GM19240 (cell line): ENCODE measurements around the gene REEP6.
"Not testable (repeated sequence)": the region's sequence is repeated elsewhere in the genome, so short reads cannot be mapped to it uniquely, and the experiment has no call there.

Source experiments
- DNase-seq: peaks from one replicate; pipeline ENCODE4 v3.0.0; 2011; ENCODE audit warnings: low spot score; ENCODE audit not compliant: insufficient read length

The REEP6 gene

GRCh38 chr19:1522838-1523237 lies 31.9 kb downstream of the REEP6 start:
- no peak for DNase-seq

- DNase-seq: no peak
Observed at GRCh38 chr19:1523412-1524286, 32.7 kb downstream of the REEP6 start, which contains the start of gene PLK5. PLK5 (plus strand) TSS chr19:1524077; CDS start chr19:1526997, 2,920 bp downstream.

- DNase-seq: no peak
Observed at GRCh38 chr19:1524287-1524971, 33.4 kb downstream of the REEP6 start.

DNA sequence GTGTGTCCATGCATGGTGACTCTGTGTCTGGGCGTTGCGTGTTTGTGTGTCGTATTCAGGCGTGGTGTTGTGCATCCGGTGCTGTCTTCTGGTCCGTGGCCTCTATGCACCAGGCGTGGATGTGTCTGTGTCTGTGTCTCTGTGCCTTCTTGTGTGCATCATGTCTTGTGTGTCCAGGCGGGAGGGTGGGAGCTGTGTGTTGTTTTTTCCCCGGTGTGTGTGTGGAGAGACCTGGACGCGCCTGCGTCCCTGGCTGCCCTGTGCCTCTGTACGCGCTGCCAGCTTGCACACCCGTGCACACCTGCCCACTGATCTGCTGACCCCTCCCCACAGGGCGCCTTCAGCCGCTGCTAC lies 34.0 kb downstream of the REEP6 start:
- no peak for DNase-seq

DNA sequence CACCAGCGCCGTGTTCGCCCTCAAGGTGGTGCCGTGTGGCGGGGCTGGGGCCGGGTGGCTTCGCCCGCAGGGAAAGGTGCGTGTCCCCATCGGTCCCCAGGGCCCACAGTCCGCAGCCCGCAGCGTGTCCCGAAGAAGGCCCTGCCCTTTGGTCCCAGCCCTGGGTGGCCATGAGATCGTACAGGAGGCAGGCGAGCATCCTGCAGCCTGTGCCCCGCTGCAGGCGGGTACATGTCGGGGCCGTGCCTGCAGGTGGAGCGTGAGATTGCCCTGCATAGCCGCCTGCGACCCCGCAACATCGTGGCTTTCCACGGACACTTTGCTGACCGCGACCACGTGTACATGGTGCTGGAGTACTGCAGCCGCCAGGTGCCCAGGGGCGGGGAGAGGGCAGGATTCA lies 34.4 kb downstream of the REEP6 start:
- no peak for DNase-seq

DNA sequence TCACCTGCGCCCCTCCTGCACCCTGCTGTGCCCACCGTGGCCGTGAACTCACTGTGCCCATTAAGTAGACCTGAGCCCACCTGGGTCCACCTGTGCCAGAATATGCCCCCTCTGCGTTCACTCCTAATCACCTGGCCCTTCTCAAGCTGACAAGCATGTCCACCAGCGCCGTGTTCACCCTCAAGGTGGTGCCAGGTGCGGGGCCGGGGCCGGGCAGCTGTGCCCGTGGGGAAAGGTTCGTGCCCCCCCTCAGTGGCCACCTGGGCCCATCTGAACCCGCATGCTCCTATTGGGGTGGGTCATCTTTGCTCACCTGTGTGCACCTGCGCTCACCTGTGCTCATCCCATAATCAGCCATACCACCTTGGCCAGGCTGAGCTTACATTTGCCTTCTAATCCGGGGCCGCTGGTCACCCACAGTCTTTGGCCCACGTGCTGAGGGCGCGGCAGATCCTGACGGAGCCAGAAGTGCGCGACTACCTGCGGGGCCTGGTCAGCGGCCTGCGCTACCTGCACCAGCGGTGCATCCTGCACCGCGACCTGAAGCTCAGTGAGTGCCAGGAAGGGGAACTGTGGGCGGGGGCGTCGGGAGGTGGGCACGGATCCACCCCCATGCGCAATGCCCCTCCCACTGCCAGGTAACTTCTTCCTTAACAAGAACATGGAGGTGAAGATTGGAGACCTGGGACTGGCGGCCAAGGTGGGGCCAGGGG lies 35.2 kb downstream of the REEP6 start:
- DNase-seq: no peak

GRCh38 chr19:1526979-1527649 lies 36.1 kb downstream of the REEP6 start:
- no peak for DNase-seq

DNA sequence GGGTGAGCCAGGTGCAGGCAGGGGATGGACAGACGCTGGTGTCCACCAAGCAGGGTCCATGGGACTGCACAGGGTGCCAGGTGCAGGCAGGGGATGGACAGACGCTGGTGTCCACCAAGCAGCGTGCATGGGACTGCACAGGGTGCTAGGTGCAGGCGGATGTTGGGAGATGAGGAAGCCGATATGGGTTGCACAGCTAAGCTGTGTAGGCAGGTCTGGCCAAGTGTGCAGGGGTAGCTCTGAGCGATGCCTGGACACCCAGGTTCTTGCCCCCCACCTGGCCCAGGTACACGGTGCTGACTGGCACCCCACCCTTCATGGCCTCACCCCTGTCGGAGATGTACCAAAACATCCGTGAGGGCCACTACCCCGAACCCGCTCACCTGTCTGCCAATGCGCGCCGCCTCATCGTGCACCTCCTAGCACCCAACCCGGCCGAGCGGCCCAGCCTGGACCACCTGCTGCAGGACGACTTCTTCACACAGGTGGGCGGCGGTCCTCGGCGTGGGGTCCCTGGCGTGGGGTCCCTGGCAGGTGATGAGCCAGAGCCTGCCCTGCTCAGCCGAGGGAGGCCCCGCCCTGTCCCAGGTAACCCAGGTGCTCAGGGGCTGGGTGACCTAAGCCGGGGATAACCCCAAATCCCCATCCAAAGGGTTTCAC lies 36.8 kb downstream of the REEP6 start:
- DNase-seq: no peak

- DNase-seq: no peak
Observed at GRCh38 chr19:1528596-1529429, 37.8 kb downstream of the REEP6 start.

- DNase-seq: no peak
Observed at GRCh38 chr19:1529430-1529816, 38.4 kb downstream of the REEP6 start.

GRCh38 chr19:1530856-1531255 lies 39.9 kb downstream of the REEP6 start:
- DNase-seq: not testable (repeated sequence)

DNA sequence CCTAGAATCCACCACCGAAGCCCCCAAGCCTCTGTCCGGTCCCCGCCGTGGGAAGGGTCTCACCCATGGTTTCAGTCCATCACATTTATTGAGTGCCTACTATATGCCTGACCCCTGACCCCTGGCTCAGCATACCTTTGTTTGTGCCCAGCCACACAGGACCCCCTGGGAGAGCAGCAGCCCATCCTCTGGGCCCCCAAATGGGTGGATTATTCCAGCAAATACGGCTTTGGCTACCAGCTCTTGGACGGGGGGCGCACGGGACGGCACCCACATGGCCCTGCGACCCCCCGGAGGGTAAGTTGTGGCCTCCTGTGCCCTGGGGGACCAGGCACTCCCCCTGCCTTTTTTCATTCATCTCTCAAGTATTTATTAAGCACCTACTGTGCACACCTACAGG lies 40.6 kb downstream of the REEP6 start:
- DNase-seq: no peak

DNA sequence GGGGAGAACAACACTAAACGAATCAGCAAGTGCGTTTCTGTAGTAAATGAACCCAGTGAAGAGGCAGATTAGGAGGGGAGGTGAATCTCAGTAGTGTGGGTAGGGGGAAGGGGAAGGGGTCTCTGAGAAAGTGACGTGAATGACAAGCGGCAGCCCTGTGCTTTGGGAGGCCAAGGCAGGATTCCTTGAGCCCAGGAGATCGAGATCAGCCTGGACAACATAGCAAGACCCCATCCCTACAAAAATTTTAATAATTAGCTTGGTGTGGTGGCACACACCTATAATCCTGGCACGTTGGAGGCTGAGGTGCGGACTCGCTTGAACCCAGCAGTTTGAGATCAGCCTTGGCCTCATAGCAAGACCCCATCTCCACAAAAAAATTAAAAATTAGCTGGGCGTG lies 41.0 kb downstream of the REEP6 start:
- DNase-seq: no peak

GRCh38 chr19:1533510-1534150 lies 42.6 kb downstream of the REEP6 start:
- DNase-seq: no peak

DNA sequence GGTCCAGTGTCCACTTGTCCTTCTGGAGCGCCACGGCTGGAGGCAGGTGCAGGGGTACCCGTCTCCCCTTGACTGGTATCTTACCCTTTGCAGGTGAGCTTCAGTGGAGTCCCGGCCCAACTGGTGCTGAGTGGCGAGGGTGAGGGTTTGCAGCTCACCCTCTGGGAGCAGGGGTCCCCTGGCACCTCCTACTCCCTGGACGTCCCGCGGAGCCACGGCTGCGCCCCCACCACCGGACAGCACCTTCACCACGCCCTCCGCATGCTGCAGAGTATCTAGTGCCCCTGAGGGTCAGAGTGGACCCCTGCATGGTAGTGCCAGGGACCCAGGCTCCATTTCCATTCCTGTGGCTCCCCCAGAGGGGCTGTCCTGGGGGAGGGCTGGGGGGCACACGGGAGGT lies 44.0 kb downstream of the REEP6 start:
- no peak for DNase-seq

GRCh38 chr19:1535699-1536098 lies 44.7 kb downstream of the REEP6 start:
- not testable (repeated sequence) for DNase-seq

DNA sequence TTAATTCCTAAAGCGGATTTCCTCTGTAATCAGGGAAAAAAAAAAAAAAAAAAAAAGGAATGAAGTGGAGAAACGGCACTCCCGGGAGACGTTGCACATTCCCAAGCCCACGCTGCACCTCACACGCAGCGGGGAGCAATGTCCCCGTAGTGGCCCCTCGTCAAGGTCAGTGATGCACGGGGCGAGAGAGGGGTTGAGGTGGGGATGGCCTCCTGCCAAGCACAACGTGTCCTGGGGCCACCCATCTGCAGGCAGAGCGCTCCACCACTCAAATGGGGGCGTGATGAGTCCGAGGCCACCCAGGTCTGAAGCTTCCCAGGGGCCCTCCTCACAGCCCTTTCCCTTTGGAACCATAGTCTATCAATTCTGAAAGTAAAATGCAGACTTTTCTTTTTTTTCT lies 48.0 kb downstream of the REEP6 start:
- DNase-seq: no peak

DNA sequence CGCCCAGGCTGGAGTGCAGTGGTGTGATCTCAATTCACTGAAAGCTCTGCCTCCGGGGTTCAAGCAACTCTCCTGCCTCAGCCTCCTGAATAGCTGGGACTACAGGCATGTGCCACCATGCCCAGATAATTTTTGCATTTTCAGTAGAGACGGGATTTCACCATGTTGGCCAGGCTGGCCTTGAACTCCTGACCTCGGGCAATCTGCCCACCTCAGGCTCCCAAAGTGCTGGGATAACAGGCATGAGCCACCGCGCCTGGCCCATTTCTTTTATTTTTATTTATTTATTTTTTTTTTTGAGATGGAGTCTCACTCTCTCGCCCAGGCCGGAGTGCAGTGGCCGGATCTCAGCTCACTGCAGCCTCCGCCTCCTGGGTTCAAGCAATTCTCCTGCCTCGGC lies 48.8 kb downstream of the REEP6 start:
- DNase-seq: not testable (repeated sequence)

DNA sequence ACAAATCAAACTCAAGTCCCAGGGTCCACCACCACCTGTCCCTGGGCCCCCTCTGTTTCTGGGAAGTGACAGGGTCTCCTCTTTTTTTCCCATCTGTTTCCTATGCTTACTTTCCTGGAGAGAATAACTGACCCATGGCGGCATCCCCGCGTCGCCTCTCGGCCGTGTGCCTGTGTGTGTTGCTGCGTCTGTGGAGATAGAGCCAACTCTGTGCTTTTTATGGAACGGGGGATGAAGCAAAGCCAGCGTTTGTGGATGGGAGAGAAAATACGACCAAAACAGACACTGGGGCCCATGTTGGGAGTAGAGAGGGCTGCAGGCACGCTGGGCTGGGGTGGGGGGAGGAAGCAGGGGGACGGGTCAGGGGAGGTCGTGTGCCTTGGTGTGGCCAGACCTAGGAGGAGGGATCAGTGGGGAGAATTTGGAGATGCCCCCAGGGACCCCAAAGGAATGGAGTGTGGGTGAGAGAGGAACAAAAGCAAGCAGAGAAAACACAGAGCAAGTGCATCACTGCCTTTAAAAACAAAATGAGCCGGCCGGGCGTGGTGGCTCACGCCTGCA lies 49.5 kb downstream of the REEP6 start:
- no peak for DNase-seq
